ENCODE measurements around the gene SAPCD2. TPM values are rescaled to one million over a fixed set of nuclear protein-coding genes. Genes with fewer than 3 reads are reported as not detected.

The SAPCD2 gene
- total and polyA plus RNA-seq, 5 donors: 0.08 to 0.63 (median 0.18) TPM

DNA sequence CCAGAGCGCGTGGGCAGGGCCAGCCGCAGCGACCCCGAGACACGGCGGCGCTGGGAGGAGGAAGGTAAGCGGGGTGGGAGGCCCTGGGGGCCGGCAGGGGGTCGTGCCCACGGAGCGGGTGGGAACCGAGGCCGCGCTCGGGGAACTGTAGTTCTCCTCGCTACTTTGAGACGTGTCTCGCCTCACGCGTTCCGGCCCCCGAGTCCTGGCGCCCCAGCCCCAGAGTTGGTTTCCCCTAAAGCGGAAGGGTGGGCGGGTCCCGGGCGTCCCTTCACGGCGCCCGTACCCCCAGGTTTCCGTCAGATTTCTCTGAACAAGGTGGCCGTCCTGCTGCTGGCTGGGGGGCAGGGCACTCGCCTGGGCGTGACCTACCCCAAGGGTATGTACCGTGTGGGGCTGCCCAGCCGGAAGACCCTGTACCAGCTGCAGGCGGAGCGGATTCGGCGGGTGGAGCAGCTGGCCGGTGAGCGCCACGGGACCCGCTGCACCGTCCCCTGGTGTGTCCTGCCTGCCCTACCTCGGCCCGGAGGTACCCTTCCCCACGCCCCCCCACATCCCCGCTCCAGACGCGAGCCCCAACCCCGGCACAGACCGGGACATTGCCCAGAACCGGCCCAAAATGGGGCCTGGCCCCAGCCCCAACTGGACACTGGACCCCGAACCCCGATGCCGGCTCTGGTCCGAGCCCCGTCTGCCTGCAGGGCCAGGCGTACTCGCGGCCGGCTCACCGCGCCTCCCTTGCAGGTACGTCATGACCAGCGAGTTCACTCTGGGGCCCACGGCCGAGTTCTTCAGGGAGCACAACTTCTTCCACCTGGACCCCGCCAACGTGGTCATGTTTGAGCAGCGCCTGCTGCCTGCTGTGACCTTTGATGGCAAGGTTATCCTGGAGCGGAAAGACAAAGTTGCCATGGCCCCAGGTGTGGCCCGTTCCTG, 7.7 kb upstream of the SAPCD2 start:
- no peaks in the 10 kb centered on the region for H3K9me3 ChIP-seq (ENCODE audit: control insufficient read depth, low read length)
- 20% methylated on average over 76 of the region's 76 CpGs for WGBS
- H3K4me1 ChIP-seq (ENCODE audit: control insufficient read depth, insufficient read depth, low read length): no peaks in the 10 kb centered on the region
- H3K4me3 ChIP-seq (ENCODE audit: low read length): peak overlapping the region; percentile 74
- peak overlapping the region; percentile 16 for H3K27ac ChIP-seq (ENCODE audit: low read length)
- ATAC-seq (peak; percentile 17 to 30), DNase-seq (peak in 2 of 3 donors; percentile 74 to 76)
- no peaks in the 10 kb centered on the region for H3K27me3 ChIP-seq (ENCODE audit: control insufficient read depth, insufficient read depth)
- intact Hi-C loops (cut with DNase I): no loop called here

DNA sequence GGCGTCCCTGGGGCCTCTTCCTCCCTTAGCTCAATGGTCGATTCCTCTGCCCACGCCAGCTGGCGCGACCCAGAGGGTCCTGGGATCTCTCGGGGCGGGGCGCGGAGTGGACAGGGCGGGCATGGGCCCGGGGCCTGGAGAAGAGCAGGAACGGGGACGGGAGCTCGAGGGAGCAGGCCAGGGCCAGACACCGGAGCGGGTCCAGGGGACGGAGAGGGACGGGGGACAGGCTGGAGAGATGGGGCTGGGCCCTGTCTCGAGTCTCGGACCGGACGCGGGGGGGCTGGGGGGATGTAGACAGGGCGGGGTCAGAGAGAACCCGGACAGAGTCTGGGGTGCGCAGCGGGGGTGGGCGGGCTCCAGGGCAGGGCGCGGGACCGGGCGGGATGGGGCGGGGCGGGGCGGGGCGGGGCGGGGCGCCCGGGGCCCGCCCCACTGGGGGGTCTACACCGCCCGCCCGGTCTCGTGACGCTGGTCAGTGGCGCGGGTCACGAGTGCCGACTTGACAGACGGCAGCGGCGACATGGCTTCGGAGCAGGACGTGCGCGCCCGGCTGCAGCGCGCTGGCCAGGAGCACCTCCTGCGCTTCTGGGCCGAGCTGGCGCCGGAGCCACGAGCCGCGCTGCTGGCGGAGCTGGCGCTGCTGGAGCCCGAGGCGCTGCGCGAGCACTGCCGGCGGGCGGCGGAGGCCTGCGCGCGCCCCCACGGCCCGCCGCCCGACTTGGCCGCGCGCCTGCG, 6.8 kb upstream of the SAPCD2 start, which contains the start of gene UAP1L1:
UAP1L1 (plus strand) TSS at position 508 of the 738 bp plus-strand sequence; CDS start at position 524, 16 bp downstream.
- WGBS: under 1% methylated on average over 87 of the region's 87 CpGs
- intact Hi-C loops (cut with DNase I): no loop called here
- peak within 1 kb of the TSS; percentile 50 for H3K27ac ChIP-seq (ENCODE audit: low read length)
- H3K4me3 ChIP-seq (ENCODE audit: low read length): peak within 1 kb of the TSS; percentile 74
- no peaks in the 10 kb centered on the region for H3K27me3 ChIP-seq (ENCODE audit: control insufficient read depth, insufficient read depth)
- DNase-seq (peak; percentile 75 to 94 (median 93)), ATAC-seq (peak; percentile 67 to 77)
- no peaks in the 10 kb centered on the region for H3K4me1 ChIP-seq (ENCODE audit: control insufficient read depth, insufficient read depth, low read length)
- no peaks in the 10 kb centered on the region for H3K9me3 ChIP-seq (ENCODE audit: control insufficient read depth, low read length)

DNA sequence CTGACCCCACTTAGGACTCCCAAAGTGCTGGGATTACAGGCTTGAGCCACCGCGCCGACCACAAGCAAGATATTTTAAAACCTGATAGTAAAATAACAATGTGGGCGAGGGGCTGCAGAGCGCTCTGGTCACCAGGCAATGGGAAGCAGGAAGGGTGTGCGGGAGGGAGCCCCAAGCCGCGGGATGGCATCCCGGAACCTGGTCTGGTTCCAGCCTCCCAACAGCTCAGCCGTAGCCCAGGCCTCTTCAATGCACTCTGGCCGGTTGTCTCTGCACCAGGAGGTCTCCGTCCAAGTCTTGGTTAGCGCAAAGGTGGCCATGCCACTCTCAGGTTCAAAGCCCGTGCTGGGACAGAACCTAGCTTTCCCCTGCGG, 6.3 kb upstream of the SAPCD2 start:
- ATAC-seq (no peak), DNase-seq (no peak)
- Histone ChIP-seq H3K27me3 (ENCODE audit: control insufficient read depth, insufficient read depth) (no peaks in the 10 kb centered on the region), H3K4me1 (ENCODE audit: control insufficient read depth, insufficient read depth, low read length) (no peaks in the 10 kb centered on the region), H3K9me3 (ENCODE audit: control insufficient read depth, low read length) (no peaks in the 10 kb centered on the region), H3K4me3 (ENCODE audit: low read length) (peak overlapping the region; percentile 74), H3K27ac (ENCODE audit: low read length) (peak overlapping the region; percentile 50)
- intact Hi-C loops (cut with DNase I): no loop called here
- WGBS: 56% methylated on average over 15 of the region's 15 CpGs

DNA sequence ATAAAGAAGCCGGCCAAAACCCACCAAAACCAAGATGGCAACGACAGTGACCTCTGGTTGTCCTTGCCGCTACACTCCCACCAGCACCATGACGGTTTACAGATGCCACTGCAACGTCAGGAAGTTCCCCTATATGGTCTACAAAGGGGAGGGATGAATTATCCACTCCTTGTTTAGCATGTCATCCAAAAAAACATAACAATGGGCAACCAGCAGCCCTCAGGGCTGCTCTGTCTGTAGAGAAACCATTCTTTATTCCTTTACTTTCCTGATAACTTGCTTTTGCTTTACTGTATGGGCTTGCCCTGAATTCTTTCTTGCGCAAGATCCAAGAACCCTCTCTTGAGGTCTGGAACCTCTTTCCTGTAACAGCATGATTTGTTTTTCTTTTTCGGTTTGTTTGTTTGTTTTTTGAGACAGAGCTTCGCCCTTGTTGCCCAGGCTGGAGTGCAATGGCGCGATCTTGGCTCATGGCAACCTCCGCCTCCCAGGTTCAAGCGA, 5.0 kb upstream of the SAPCD2 start:
- no peak overlapping the region for H3K4me3 ChIP-seq (ENCODE audit: low read length)
- no peaks in the 10 kb centered on the region for H3K4me1 ChIP-seq (ENCODE audit: control insufficient read depth, insufficient read depth, low read length)
- no peak overlapping the region for H3K27ac ChIP-seq (ENCODE audit: low read length)
- no peak for ATAC-seq
- no peaks in the 10 kb centered on the region for H3K27me3 ChIP-seq (ENCODE audit: control insufficient read depth, insufficient read depth)
- peak in 1 of 3 donors; percentile 4 for DNase-seq
- intact Hi-C loops (cut with DNase I): no loop called here
- no peaks in the 10 kb centered on the region for H3K9me3 ChIP-seq (ENCODE audit: control insufficient read depth, low read length)
- WGBS: 82% methylated on average over 12 of the region's 12 CpGs

DNA sequence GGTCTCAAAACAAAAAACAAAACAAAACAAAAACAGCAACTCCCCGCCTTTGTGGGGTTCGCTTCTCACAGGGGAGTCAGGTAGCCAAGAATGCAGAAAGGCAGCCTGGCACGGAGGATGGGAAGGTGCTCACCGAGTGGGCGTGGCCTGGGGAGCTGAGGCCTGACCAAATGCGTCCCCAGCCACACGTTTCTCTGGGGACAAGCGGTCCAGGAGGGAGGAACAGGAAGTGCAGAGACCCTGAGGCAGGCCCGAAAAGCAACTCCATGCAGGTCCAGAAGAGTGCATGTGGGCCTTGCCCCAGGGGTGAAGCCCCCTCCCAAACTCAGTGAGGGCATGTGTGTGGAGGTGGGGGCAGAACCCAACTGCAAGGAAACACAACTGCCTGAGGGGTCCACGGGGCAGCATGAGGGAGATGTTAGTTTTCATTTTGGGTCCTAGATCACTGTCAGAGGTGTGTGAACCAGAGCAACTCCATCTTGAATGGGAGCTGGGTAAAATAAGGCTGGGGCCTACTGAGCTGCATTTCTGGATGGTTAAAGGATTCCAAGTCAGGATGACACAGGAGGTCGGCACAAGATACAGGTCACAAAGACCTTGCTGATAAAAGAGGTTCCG, 4.4 kb upstream of the SAPCD2 start:
- DNase-seq (peak in 2 of 3 donors; percentile 48 to 50), ATAC-seq (no peak)
- no peaks in the 10 kb centered on the region for H3K9me3 ChIP-seq (ENCODE audit: control insufficient read depth, low read length)
- no peaks in the 10 kb centered on the region for H3K4me1 ChIP-seq (ENCODE audit: control insufficient read depth, insufficient read depth, low read length)
- intact Hi-C loops (cut with DNase I): no loop called here
- 85% methylated on average over 12 of the region's 12 CpGs for WGBS
- H3K27me3 ChIP-seq (ENCODE audit: control insufficient read depth, insufficient read depth): no peaks in the 10 kb centered on the region
- H3K27ac ChIP-seq (ENCODE audit: low read length): no peak overlapping the region
- H3K4me3 ChIP-seq (ENCODE audit: low read length): no peak overlapping the region

DNA sequence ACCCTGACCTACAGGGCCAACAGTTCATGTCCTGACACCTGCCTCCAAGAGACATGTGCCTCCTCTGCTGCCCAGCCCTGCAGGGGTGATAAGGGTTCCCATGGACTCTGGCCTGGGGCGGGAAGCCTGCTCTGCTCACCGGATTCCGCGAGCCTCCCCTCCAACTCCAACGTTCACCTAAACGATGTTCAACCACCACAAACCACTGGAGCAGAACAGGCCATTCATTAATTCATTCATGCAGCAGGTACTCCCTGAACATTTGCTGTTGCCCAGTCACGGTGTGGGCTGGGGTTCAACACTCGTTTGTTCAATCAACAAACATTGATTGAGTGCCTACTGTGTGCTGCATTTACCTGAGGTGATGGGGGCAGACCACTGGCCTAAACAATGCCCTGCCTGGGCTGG, 3.6 kb upstream of the SAPCD2 start:
- no peaks in the 10 kb centered on the region for H3K9me3 ChIP-seq (ENCODE audit: control insufficient read depth, low read length)
- no peaks in the 10 kb centered on the region for H3K27me3 ChIP-seq (ENCODE audit: control insufficient read depth, insufficient read depth)
- DNase-seq (peak in 1 of 3 donors; percentile 16), ATAC-seq (no peak)
- 88% methylated on average over 8 of the region's 8 CpGs for WGBS
- intact Hi-C loops (cut with DNase I): no loop called here
- no peaks in the 10 kb centered on the region for H3K4me1 ChIP-seq (ENCODE audit: control insufficient read depth, insufficient read depth, low read length)
- no peak overlapping the region for H3K27ac ChIP-seq (ENCODE audit: low read length)
- H3K4me3 ChIP-seq (ENCODE audit: low read length): no peak overlapping the region

DNA sequence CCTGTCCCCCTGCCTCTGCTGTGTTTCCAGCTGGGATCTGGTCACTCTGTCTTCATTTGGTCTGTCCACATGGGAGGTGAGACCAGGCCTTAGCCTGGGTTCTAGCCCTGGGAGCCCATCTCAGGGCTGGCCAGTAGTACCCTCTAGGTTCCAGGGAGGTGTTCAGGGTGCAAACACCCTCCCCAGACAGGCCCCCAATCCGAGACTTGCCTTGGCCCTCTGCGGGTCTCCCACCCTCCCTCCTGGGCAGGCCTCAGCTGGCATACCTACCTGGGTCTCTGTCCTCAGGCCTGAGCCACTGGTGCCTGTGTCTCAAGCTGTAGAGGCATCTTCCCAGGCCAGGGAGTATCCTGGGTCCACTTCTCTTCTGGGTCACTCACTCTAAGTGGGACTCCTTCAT, 925 bp upstream of the SAPCD2 start:
- ATAC-seq (peak in 1 of 2 donors; percentile 1), DNase-seq (peak in 2 of 3 donors; percentile 47 to 52)
- intact Hi-C loops (cut with DNase I): no loop called here
- Histone ChIP-seq H3K27me3 (ENCODE audit: control insufficient read depth, insufficient read depth) (no peaks in the 10 kb centered on the region), H3K27ac (ENCODE audit: low read length) (no peak overlapping the region), H3K4me1 (ENCODE audit: control insufficient read depth, insufficient read depth, low read length) (no peaks in the 10 kb centered on the region), H3K4me3 (ENCODE audit: low read length) (no peak overlapping the region), H3K9me3 (ENCODE audit: control insufficient read depth, low read length) (no peaks in the 10 kb centered on the region)
- WGBS: 93% methylated on average over 2 of the region's 2 CpGs

DNA sequence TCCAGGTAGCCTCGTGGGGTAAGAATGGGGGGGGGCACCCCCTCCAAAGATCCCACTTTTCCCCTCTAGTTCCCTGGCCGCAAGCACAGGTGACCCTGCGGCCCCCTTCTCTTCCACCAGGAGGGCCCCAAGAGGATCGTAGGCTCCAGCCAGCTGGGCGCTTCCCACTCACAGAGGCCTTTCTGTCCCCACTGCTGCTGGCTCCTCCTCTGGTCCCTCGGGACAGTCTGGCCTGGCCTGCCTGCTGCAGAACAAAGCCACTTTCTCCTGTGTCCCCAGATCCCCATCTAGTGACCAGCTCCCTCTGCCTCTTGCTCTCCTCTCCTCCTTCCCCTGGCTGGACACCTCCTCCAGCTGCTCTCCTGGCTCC, 534 bp upstream of the SAPCD2 start:
- Histone ChIP-seq H3K27me3 (ENCODE audit: control insufficient read depth, insufficient read depth) (no peaks in the 10 kb centered on the region), H3K4me3 (ENCODE audit: low read length) (peak overlapping the region; percentile 48), H3K27ac (ENCODE audit: low read length) (peak overlapping the region; percentile 49), H3K9me3 (ENCODE audit: control insufficient read depth, low read length) (no peaks in the 10 kb centered on the region), H3K4me1 (ENCODE audit: control insufficient read depth, insufficient read depth, low read length) (no peaks in the 10 kb centered on the region)
- WGBS: 13% methylated on average over 6 of the region's 6 CpGs
- ATAC-seq (peak; percentile 42 to 47), DNase-seq (peak; percentile 67 to 89 (median 87))
- intact Hi-C loops (cut with DNase I): no loop called here

DNA sequence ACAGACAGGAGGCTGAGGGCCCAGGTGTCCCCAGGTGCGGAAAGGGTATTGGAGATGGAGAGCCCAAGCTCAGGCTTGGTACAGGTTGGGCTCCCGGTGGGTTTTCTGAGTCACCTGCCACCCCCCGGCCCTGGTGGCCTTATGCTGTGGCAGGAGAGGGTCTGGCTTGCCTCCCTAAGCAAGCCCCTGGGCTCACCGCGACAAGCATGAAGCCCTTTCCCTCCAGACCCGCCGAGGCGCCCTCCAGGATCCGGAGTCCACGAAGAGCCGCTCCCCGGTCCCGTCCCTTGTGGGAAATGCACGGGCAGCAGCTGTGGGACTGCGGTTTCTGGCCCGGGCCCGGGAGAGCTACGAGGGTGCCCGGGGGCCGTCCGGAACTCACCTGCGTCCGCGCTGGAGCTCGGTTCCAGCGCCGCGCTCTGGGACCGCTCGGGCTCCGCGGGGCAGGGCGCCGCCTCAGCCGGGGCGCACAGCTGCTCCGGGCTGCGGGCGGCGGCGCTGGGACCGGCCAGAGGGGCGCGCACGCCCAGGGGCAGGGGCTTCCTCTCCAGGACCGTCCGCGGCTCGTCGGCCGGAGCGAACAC, 757 bp downstream of the SAPCD2 start:
- intact Hi-C loops (cut with DNase I): loop anchor here in 1 of 4 donors (10.0 kb wide), 1 partner anchor 285 kb away; no protein-coding TSS in a partner anchor
- WGBS: 7% methylated on average over 52 of the region's 52 CpGs
- no peak for ATAC-seq

More for the DNA sequence above, 757 bp downstream of the SAPCD2 start:
- Histone ChIP-seq H3K27ac (ENCODE audit: low read length) (no peak overlapping the region), H3K27me3 (ENCODE audit: control insufficient read depth, insufficient read depth) (no peaks in the 10 kb centered on the region), H3K9me3 (ENCODE audit: control insufficient read depth, low read length) (no peaks in the 10 kb centered on the region), H3K4me3 (ENCODE audit: low read length) (no peak overlapping the region), H3K4me1 (ENCODE audit: control insufficient read depth, insufficient read depth, low read length) (no peaks in the 10 kb centered on the region)
- DNase-seq: peak in 2 of 3 donors; percentile 50 to 61

Data from right cardiac atrium (tissue), 5 donors.